ENCODE measurements around the gene SSH2.

DNA sequence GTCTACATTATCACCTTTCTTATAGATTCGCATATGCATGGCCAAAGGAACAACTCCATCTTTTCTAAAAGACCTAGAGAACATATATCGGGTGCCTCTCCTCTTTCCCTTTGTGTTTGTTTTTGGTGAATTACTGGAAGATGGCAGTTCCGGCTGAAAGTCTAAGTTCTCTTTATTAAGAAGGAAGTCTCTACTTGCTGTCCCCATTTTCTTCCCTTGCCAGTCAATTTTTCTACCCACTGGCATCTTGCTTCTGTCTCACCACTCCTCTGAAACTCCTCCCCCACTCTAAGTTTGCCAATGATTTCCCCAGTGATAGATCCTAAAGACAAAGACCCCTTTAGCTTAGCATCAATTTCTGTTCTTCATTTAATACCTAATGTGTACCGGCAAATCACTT is 213.5 kb downstream of the SSH2 start:
- TF ChIP-seq, protein P1, sequence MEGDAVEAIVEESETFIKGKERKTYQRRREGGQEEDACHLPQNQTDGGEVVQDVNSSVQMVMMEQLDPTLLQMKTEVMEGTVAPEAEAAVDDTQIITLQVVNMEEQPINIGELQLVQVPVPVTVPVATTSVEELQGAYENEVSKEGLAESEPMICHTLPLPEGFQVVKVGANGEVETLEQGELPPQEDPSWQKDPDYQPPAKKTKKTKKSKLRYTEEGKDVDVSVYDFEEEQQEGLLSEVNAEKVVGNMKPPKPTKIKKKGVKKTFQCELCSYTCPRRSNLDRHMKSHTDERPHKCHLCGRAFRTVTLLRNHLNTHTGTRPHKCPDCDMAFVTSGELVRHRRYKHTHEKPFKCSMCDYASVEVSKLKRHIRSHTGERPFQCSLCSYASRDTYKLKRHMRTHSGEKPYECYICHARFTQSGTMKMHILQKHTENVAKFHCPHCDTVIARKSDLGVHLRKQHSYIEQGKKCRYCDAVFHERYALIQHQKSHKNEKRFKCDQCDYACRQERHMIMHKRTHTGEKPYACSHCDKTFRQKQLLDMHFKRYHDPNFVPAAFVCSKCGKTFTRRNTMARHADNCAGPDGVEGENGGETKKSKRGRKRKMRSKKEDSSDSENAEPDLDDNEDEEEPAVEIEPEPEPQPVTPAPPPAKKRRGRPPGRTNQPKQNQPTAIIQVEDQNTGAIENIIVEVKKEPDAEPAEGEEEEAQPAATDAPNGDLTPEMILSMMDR (CRISPR knock-in tag; IDR thresholded peaks at IDR 0.05): no peak
- TF ChIP-seq FOXA1 (IDR thresholded peaks at IDR 0.05): no peak
- TF ChIP-seq FOXA1 (CRISPR knock-in tag; IDR thresholded peaks at IDR 0.05): no peak
- no peak for TF ChIP-seq PITX1 (CRISPR knock-in tag; IDR thresholded peaks at IDR 0.05)
- TF ChIP-seq, protein P2, sequence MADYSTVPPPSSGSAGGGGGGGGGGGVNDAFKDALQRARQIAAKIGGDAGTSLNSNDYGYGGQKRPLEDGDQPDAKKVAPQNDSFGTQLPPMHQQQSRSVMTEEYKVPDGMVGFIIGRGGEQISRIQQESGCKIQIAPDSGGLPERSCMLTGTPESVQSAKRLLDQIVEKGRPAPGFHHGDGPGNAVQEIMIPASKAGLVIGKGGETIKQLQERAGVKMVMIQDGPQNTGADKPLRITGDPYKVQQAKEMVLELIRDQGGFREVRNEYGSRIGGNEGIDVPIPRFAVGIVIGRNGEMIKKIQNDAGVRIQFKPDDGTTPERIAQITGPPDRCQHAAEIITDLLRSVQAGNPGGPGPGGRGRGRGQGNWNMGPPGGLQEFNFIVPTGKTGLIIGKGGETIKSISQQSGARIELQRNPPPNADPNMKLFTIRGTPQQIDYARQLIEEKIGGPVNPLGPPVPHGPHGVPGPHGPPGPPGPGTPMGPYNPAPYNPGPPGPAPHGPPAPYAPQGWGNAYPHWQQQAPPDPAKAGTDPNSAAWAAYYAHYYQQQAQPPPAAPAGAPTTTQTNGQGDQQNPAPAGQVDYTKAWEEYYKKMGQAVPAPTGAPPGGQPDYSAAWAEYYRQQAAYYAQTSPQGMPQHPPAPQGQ (CRISPR knock-in tag; IDR thresholded peaks at IDR 0.05; ENCODE audit: borderline replicate concordance): no peak
- no peak for TF ChIP-seq MAZ (IDR thresholded peaks at IDR 0.05; ENCODE audit: borderline replicate concordance, low read depth, low read length)
- TF ChIP-seq MAZ (CRISPR knock-in tag; IDR thresholded peaks at IDR 0.05; ENCODE audit: low read depth): no peak
- no peak for TF ChIP-seq NFE2L1 (CRISPR knock-in tag; IDR thresholded peaks at IDR 0.05; ENCODE audit: borderline replicate concordance)
- TF ChIP-seq ATF7 (IDR thresholded peaks at IDR 0.05): no peak
- no peak for TF ChIP-seq ATF7 (CRISPR knock-in tag; IDR thresholded peaks at IDR 0.05)
- TF ChIP-seq JUND (CRISPR knock-in tag; IDR thresholded peaks at IDR 0.05): no peak

Measured in HepG2 (cell line).